WTC11 (cell line): ENCODE results near the gene PRKAG2. TPM values are rescaled to one million over a fixed set of nuclear protein-coding genes. Genes with fewer than 3 reads are reported as not detected.

Source experiments
- ATAC-seq: fragments of 200-7000 bp; cut with Tn5 transposase; 2 replicates; pipeline ENCODE4 v1.10.0; 2021; ENCODE audit warnings: mild to moderate bottlenecking, moderate library complexity
- CTCF ChIA-PET: fragments of 300-600 bp; sonication (Branson Sonifier 250); formaldehyde crosslinking; loops from one replicate; lab custom pipeline; 2021; ENCODE audit warnings: antibody characterized with exemption; lab: Charles Lee
- POLR2A ChIA-PET: fragments of 350-600 bp; sonication (Branson Sonifier 250); formaldehyde crosslinking; loops from one replicate; lab custom pipeline; 2021; ENCODE audit warnings: antibody characterized with exemption; lab: Charles Lee
- DNase-seq: peaks from one replicate; pipeline ENCODE4 v3.0.0; 2021; ENCODE audit warnings: low spot score
- H3K27ac Mint-ChIP-seq: 2 replicates; pipeline ENCODE4 v1.8.0; 2021; ENCODE audit warnings: mixed read lengths
- H3K27me3 Mint-ChIP-seq: 2 replicates; pipeline ENCODE4 v1.8.0; 2021; ENCODE audit warnings: low read depth, mild to moderate bottlenecking, moderate library complexity, mixed read lengths
- H3K36me3 Mint-ChIP-seq: 2 replicates; pipeline ENCODE4 v1.8.0; 2021; ENCODE audit warnings: mixed read lengths
- H3K4me1 Mint-ChIP-seq: 2 replicates; pipeline ENCODE4 v1.8.0; 2022; ENCODE audit warnings: mixed read lengths
- H3K4me3 Mint-ChIP-seq: 2 replicates; pipeline ENCODE4 v1.8.0; 2021; ENCODE audit warnings: mild to moderate bottlenecking, moderate library complexity, mixed read lengths
- H3K9me3 Mint-ChIP-seq: 2 replicates; pipeline ENCODE4 v1.8.0; 2021; ENCODE audit warnings: mixed read lengths
- ARID4B ChIP-seq: sonication (generic); formaldehyde crosslinking; IDR thresholded peaks from 2 replicates; pipeline ENCODE4 v1.8.0; 2023; ENCODE audit warnings: missing genetic modification reagents, mild to moderate bottlenecking, borderline replicate concordance
- ATF1 ChIP-seq: sonication (generic); formaldehyde crosslinking; IDR thresholded peaks from 2 replicates; pipeline ENCODE4 v1.8.1; 2023; ENCODE audit warnings: mild to moderate bottlenecking, moderate library complexity, missing genetic modification reagents
- CBFB ChIP-seq: sonication (generic); formaldehyde crosslinking; IDR thresholded peaks from 2 replicates; pipeline ENCODE4 v1.8.1; 2022; ENCODE audit warnings: mild to moderate bottlenecking, low read depth, missing genetic modification reagents
- E2F4 ChIP-seq: sonication (generic); formaldehyde crosslinking; IDR thresholded peaks from 2 replicates; pipeline ENCODE4 v1.8.1; 2022; ENCODE audit warnings: low read depth, mild to moderate bottlenecking, moderate library complexity, missing genetic modification reagents, borderline replicate concordance
- E2F5 ChIP-seq: sonication (generic); formaldehyde crosslinking; IDR thresholded peaks from 2 replicates; pipeline ENCODE4 v1.8.1; 2022; ENCODE audit warnings: mild to moderate bottlenecking, moderate library complexity, missing genetic modification reagents
- ETV6 ChIP-seq: sonication (generic); formaldehyde crosslinking; IDR thresholded peaks from 2 replicates; pipeline ENCODE4 v1.8.1; 2022; ENCODE audit warnings: mild to moderate bottlenecking, missing genetic modification reagents
- FOXP1 ChIP-seq: sonication (generic); formaldehyde crosslinking; IDR thresholded peaks from 2 replicates; pipeline ENCODE4 v1.8.0; 2022; ENCODE audit warnings: missing genetic modification reagents, mild to moderate bottlenecking, moderate library complexity, borderline replicate concordance
- JAZF1 ChIP-seq: fragments of 250-450 bp; sonication (Bioruptor Pico); IDR thresholded peaks from 2 replicates; pipeline ENCODE4 v1.9.0; 2021; ENCODE audit warnings: moderate library complexity, mild to moderate bottlenecking, inconsistent platforms
- KAT7 ChIP-seq: sonication (generic); formaldehyde crosslinking; IDR thresholded peaks from 2 replicates; pipeline ENCODE4 v1.8.1; 2023; ENCODE audit warnings: missing genetic modification reagents, mild to moderate bottlenecking, borderline replicate concordance
- NFE2L1 ChIP-seq: sonication (generic); formaldehyde crosslinking; IDR thresholded peaks from 2 replicates; pipeline ENCODE4 v1.8.1; 2023; ENCODE audit warnings: missing genetic modification reagents
- NR2C2 ChIP-seq: sonication (generic); formaldehyde crosslinking; IDR thresholded peaks from 2 replicates; pipeline ENCODE4 v1.8.0; 2022; ENCODE audit warnings: mild to moderate bottlenecking, missing genetic modification reagents
- TCF7 ChIP-seq: sonication (generic); formaldehyde crosslinking; IDR thresholded peaks from 2 replicates; pipeline ENCODE4 v1.8.0; 2022; ENCODE audit warnings: mild to moderate bottlenecking, low read depth, missing genetic modification reagents, moderate library complexity
- TEAD1 ChIP-seq: sonication (generic); formaldehyde crosslinking; IDR thresholded peaks from 2 replicates; pipeline ENCODE4 v1.8.0; 2022; ENCODE audit warnings: mild to moderate bottlenecking, missing genetic modification reagents
- USF2 ChIP-seq: sonication (generic); formaldehyde crosslinking; IDR thresholded peaks from 2 replicates; pipeline ENCODE4 v1.8.1; 2023; ENCODE audit warnings: mild to moderate bottlenecking, missing genetic modification reagents, moderate library complexity
- ZNF121 ChIP-seq: sonication (generic); formaldehyde crosslinking; IDR thresholded peaks from 2 replicates; pipeline ENCODE4 v1.8.0; 2023; ENCODE audit warnings: missing genetic modification reagents
- ZNF317 ChIP-seq: sonication (generic); formaldehyde crosslinking; IDR thresholded peaks from 2 replicates; pipeline ENCODE4 v1.8.1; 2023; ENCODE audit warnings: low read depth, mild to moderate bottlenecking, moderate library complexity, missing genetic modification reagents, borderline replicate concordance
- total RNA-seq: library from RNA; stranded (reverse); gene quantifications from 3 replicates; pipeline ENCODE4 v1.2.3, GENCODE V29; 2021
- TF ChIP-seq, protein P1 (sequence below): sonication (generic); formaldehyde crosslinking; IDR thresholded peaks from 2 replicates; pipeline ENCODE4 v1.8.0; 2022; ENCODE audit warnings: mild to moderate bottlenecking, missing genetic modification reagents
- TF ChIP-seq, protein P2 (sequence below): sonication (generic); formaldehyde crosslinking; IDR thresholded peaks from 2 replicates; pipeline ENCODE4 v1.8.1; 2022; ENCODE audit warnings: mild to moderate bottlenecking, missing genetic modification reagents, moderate library complexity, borderline replicate concordance
- TF ChIP-seq, protein P3 (sequence below): fragments of 250-450 bp; sonication (Bioruptor Pico); conservative IDR thresholded peaks from 2 replicates; pipeline ENCODE4 v1.9.0; 2021; ENCODE audit warnings: mild to moderate bottlenecking

PRKAG2 gene
- total RNA-seq, 1 experiment from 2014 or later, result 20.3 TPM

- H3K27ac Mint-ChIP-seq, result no peak overlapping the region
Measured at GRCh38 chr7:151854720-151855071, 22.2 kb downstream of the PRKAG2 start.

More at GRCh38 chr7:151854720-151855071, 22.2 kb downstream of the PRKAG2 start:
- CTCF ChIA-PET, result interaction anchor here (0.6 to 0.7 kb wide), 2 partner anchors 72 to 551 kb away, joined by 3 read pairs; no protein-coding TSS in a partner anchor
- DNase-seq (no peak), ATAC-seq (no peak)
- Mint-ChIP-seq H3K4me3 (no peak overlapping the region), H3K27me3 (no peaks in the 10 kb centered on the region), H3K36me3 (no peaks in the 10 kb centered on the region), H3K4me1 (peaks cover 5% of the 10 kb centered on the region; the same call in 1 of the 2 replicates), H3K9me3 (no peaks in the 10 kb centered on the region)
- TF ChIP-seq ZNF317 (CRISPR knock-in tag) (no peak), KAT7 (CRISPR knock-in tag) (no peak), ATF1 (CRISPR knock-in tag) (no peak), ETV6 (CRISPR knock-in tag) (no peak), E2F4 (no peak), JAZF1 (CRISPR knock-in tag) (no peak), TEAD1 (CRISPR knock-in tag) (no peak), NR2C2 (no peak), USF2 (CRISPR knock-in tag) (no peak), CBFB (CRISPR knock-in tag) (no peak), ARID4B (CRISPR knock-in tag) (no peak), FOXP1 (CRISPR knock-in tag) (no peak), E2F5 (CRISPR knock-in tag) (no peak), ZNF121 (no peak), TCF7 (CRISPR knock-in tag) (no peak), NFE2L1 (CRISPR knock-in tag) (no peak)
- TF ChIP-seq, protein P1, sequence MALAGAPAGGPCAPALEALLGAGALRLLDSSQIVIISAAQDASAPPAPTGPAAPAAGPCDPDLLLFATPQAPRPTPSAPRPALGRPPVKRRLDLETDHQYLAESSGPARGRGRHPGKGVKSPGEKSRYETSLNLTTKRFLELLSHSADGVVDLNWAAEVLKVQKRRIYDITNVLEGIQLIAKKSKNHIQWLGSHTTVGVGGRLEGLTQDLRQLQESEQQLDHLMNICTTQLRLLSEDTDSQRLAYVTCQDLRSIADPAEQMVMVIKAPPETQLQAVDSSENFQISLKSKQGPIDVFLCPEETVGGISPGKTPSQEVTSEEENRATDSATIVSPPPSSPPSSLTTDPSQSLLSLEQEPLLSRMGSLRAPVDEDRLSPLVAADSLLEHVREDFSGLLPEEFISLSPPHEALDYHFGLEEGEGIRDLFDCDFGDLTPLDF (CRISPR knock-in tag), result no peak
- TF ChIP-seq, protein P2, sequence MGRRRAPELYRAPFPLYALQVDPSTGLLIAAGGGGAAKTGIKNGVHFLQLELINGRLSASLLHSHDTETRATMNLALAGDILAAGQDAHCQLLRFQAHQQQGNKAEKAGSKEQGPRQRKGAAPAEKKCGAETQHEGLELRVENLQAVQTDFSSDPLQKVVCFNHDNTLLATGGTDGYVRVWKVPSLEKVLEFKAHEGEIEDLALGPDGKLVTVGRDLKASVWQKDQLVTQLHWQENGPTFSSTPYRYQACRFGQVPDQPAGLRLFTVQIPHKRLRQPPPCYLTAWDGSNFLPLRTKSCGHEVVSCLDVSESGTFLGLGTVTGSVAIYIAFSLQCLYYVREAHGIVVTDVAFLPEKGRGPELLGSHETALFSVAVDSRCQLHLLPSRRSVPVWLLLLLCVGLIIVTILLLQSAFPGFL (CRISPR knock-in tag), result no peak
- TF ChIP-seq, protein P3, sequence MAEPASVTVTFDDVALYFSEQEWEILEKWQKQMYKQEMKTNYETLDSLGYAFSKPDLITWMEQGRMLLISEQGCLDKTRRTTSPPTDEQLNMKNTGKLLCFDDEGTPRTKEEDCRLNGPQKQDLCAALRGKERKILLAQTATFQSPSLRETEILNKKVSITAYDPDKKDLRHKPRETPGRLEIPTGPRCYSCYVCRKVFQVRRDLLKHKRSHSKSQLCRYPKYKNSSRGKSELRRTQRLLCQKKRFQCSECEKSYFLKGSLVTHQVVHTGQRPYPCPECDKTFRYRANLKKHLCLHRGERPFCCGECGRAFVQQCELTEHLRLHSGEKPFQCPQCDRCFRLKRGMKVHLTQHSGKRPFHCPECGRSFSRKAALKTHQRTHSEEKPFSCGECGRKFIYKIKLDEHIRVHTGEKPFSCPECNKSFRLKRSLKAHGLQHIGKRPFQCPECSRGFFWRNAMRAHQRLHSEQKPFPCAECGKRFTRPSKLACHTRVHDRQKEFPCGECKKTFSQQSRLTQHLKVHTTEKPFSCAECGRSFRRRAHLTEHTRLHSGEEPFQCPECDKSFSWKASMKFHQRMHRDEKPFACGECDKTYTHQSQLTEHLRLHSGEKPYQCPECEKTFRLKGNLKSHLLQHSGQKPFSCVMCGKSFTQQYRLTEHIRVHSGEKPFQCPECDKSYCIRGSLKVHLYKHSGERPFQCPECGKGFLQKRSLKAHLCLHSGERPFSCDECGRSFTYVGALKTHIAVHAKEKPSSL, result no peak
- POLR2A ChIA-PET, result no interaction called here
